Liver (tissue), 3 donors: ENCODE results near the gene RNLS.

Experiments
- CTCF ChIP-seq: fragments of 150-350 bp; IDR thresholded peaks from 2 replicates; pipeline ENCODE4 v1.5.1; 2017; ENCODE audit warnings: improper control_type of control experiment, low read depth, low read length; ENCODE audit not compliant: missing input control
- JUND ChIP-seq, 2 donors: IDR thresholded peaks; 2 replicates each; pipeline ENCODE4 v1.6.1; 2016; ENCODE audit warnings: antibody characterized with exemption in 2 of 2
- TAF1 ChIP-seq: conservative IDR thresholded peaks from 2 replicates; pipeline ENCODE4 v1.6.1; 2016; ENCODE audit warnings: antibody characterized with exemption, mild to moderate bottlenecking
- YY1 ChIP-seq: IDR thresholded peaks from 2 replicates; pipeline ENCODE4 v1.6.1; 2016; ENCODE audit warnings: antibody characterized with exemption, mild to moderate bottlenecking
- TF ChIP-seq, protein P1 (sequence below): IDR thresholded peaks from 2 replicates; pipeline ENCODE4 v1.6.1; 2016; ENCODE audit warnings: antibody characterized with exemption
- donor health status: healthy.
- donor health status: healthy.

- TF ChIP-seq JUND (IDR thresholded peaks at IDR 0.05): no peak
- no peak for TF ChIP-seq CTCF
- no peak for TF ChIP-seq TAF1
- no peak for TF ChIP-seq YY1
- TF ChIP-seq, protein P1, sequence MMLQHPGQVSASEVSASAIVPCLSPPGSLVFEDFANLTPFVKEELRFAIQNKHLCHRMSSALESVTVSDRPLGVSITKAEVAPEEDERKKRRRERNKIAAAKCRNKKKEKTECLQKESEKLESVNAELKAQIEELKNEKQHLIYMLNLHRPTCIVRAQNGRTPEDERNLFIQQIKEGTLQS: no peak
These were observed 75.2 kb downstream of the RNLS start for GRCh38 chr10:88507826-88508453.
